Suprapubic skin (tissue), 4 donors: ENCODE measurements around the gene CCDC150. TPM values are rescaled to one million over a fixed set of nuclear protein-coding genes. Genes with fewer than 3 reads are reported as not detected.

Source experiments
- DNase-seq, 2 donors: peaks; one replicate each; pipeline ENCODE4 v3.0.0-alpha.2; 2019; ENCODE audit warnings: low spot score in 2 of 2
- H3K27ac ChIP-seq: fragments of 200-600 bp; sonication (generic); one replicate; pipeline ENCODE4 v1.5.1; 2019
- H3K27me3 ChIP-seq: fragments of 200-600 bp; sonication (generic); one replicate; pipeline ENCODE4 v1.5.1; 2019
- H3K36me3 ChIP-seq: fragments of 200-600 bp; sonication (generic); one replicate; pipeline ENCODE4 v1.5.1; 2019
- H3K4me1 ChIP-seq: fragments of 200-600 bp; sonication (generic); one replicate; pipeline ENCODE4 v1.5.1; 2019
- H3K4me3 ChIP-seq: fragments of 200-600 bp; sonication (generic); one replicate; pipeline ENCODE4 v1.5.1; 2019; ENCODE audit warnings: mild to moderate bottlenecking
- H3K9me3 ChIP-seq: fragments of 200-600 bp; sonication (generic); one replicate; pipeline ENCODE4 v1.5.1; 2019
- CTCF ChIP-seq, 2 donors: fragments of 200-600 bp in 1 of 2; fragments of 450-650 bp in 1 of 2; sonication (generic) in 1 of 2; IDR thresholded peaks; one replicate each; pipeline ENCODE4 v1.5.1; 2016 to 2019; ENCODE audit warnings: antibody characterized with exemption in 2 of 2, mild to moderate bottlenecking in 1 of 2, moderate library complexity in 1 of 2
- EP300 ChIP-seq: sonication (generic); formaldehyde crosslinking; IDR thresholded peaks from one replicate; pipeline ENCODE4 v1.6.1; 2017; ENCODE audit warnings: antibody characterized with exemption
- POLR2A ChIP-seq, 2 donors: fragments of 450-650 bp; IDR thresholded peaks; one replicate each; pipeline ENCODE4 v1.6.1; 2017; ENCODE audit warnings: antibody characterized with exemption in 2 of 2, mild to moderate bottlenecking in 2 of 2, moderate library complexity in 2 of 2
- POLR2AphosphoS5 ChIP-seq, 3 donors: sonication (generic); formaldehyde crosslinking; IDR thresholded peaks; one replicate each; pipeline ENCODE4 v1.6.1; 2017; ENCODE audit warnings: antibody characterized with exemption in 3 of 3
- WGBS: methylation state at CpG from one replicate; pipeline ENCODE4 v1.1.5; 2018; 5-methylcytosine and 5-hydroxymethylcytosine counted together
- total RNA-seq, 4 donors: library from RNA; depleted of rRNA; stranded (reverse); fragments of >200 nt; gene quantifications; one replicate each; pipeline ENCODE4 v1.1.0, GENCODE V29; 2016

Gene CCDC150
- total RNA-seq, 4 donors from 2014 or later: 2.0 to 6.7 (median 3.1) TPM

GRCh38 chr2:196737046-196737445 is 97.5 kb downstream of the CCDC150 start:
- peaks cover 6% of the 10 kb centered on the region for H3K36me3 ChIP-seq
- peaks cover 2% of the 10 kb centered on the region for H3K9me3 ChIP-seq
- H3K4me1 ChIP-seq: no peaks in the 10 kb centered on the region
- WGBS: 64% methylated on average over 2 of the region's 2 CpGs
- no peak for TF ChIP-seq EP300
- no peak for TF ChIP-seq POLR2A (IDR thresholded peaks at IDR 0.05)
- TF ChIP-seq POLR2AphosphoS5 (IDR thresholded peaks at IDR 0.05): no peak
- TF ChIP-seq CTCF (IDR thresholded peaks at IDR 0.05): no peak
- no peak for DNase-seq
- no peaks in the 10 kb centered on the region for H3K27me3 ChIP-seq
- H3K4me3 ChIP-seq: no peak overlapping the region
- no peak overlapping the region for H3K27ac ChIP-seq

- DNase-seq: no peak
- Histone ChIP-seq H3K4me3 (no peak overlapping the region), H3K36me3 (peaks cover 6% of the 10 kb centered on the region), H3K27me3 (no peaks in the 10 kb centered on the region), H3K27ac (no peak overlapping the region), H3K4me1 (no peaks in the 10 kb centered on the region), H3K9me3 (peaks cover 2% of the 10 kb centered on the region)
- TF ChIP-seq POLR2AphosphoS5 (IDR thresholded peaks at IDR 0.05) (no peak), EP300 (no peak), POLR2A (IDR thresholded peaks at IDR 0.05) (no peak), CTCF (IDR thresholded peaks at IDR 0.05) (no peak)
- 87% methylated on average over 5 of the region's 5 CpGs for WGBS
Observed at GRCh38 chr2:196739031-196739430, 99.5 kb downstream of the CCDC150 start.

GRCh38 chr2:196742216-196742615 is 102.7 kb downstream of the CCDC150 start:
- Histone ChIP-seq H3K9me3 (no peaks in the 10 kb centered on the region), H3K4me1 (no peaks in the 10 kb centered on the region), H3K27ac (no peak overlapping the region), H3K36me3 (no peaks in the 10 kb centered on the region), H3K4me3 (no peak overlapping the region), H3K27me3 (no peaks in the 10 kb centered on the region)
- DNase-seq: no peak
- no peak for TF ChIP-seq CTCF (IDR thresholded peaks at IDR 0.05)
- TF ChIP-seq POLR2A (IDR thresholded peaks at IDR 0.05): no peak
- no peak for TF ChIP-seq EP300
- no peak for TF ChIP-seq POLR2AphosphoS5 (IDR thresholded peaks at IDR 0.05)
- 90% methylated on average over 3 of the region's 3 CpGs for WGBS

GRCh38 chr2:196742685-196743084 is 103.2 kb downstream of the CCDC150 start:
- TF ChIP-seq EP300 (no peak), POLR2A (IDR thresholded peaks at IDR 0.05) (no peak), CTCF (IDR thresholded peaks at IDR 0.05) (no peak), POLR2AphosphoS5 (IDR thresholded peaks at IDR 0.05) (no peak)
- no peaks in the 10 kb centered on the region for H3K36me3 ChIP-seq
- no peak for DNase-seq
- H3K27me3 ChIP-seq: no peaks in the 10 kb centered on the region
- 74% methylated on average over 2 of the region's 3 CpGs for WGBS
- no peaks in the 10 kb centered on the region for H3K9me3 ChIP-seq
- no peak overlapping the region for H3K27ac ChIP-seq
- no peak overlapping the region for H3K4me3 ChIP-seq
- H3K4me1 ChIP-seq: no peaks in the 10 kb centered on the region

- 90% methylated on average over 7 of the region's 7 CpGs for WGBS
- Histone ChIP-seq H3K36me3 (no peaks in the 10 kb centered on the region), H3K4me3 (no peak overlapping the region), H3K27me3 (no peaks in the 10 kb centered on the region), H3K4me1 (no peaks in the 10 kb centered on the region), H3K27ac (no peak overlapping the region), H3K9me3 (no peaks in the 10 kb centered on the region)
- DNase-seq: no peak
- TF ChIP-seq POLR2A (IDR thresholded peaks at IDR 0.05) (no peak), CTCF (IDR thresholded peaks at IDR 0.05) (no peak), POLR2AphosphoS5 (IDR thresholded peaks at IDR 0.05) (no peak), EP300 (no peak)
Observed at GRCh38 chr2:196743165-196743564, 103.7 kb downstream of the CCDC150 start.
